Glutamatergic neuron (in vitro differentiated cells): ENCODE results near the gene WDTC1. TPM values are rescaled to one million over a fixed set of nuclear protein-coding genes. Genes with fewer than 3 reads are reported as not detected.

ENCODE experiments used
- DNase-seq: peaks from one replicate; pipeline ENCODE4 v3.0.0; 2022
- H3K27ac Mint-ChIP-seq: one replicate; pipeline ENCODE4 v1.8.0; 2020; ENCODE audit warnings: mild to moderate bottlenecking, mixed read lengths, inconsistent platforms; ENCODE audit not compliant: unreplicated experiment
- H3K27me3 Mint-ChIP-seq: one replicate; pipeline ENCODE4 v1.8.0; 2020; ENCODE audit warnings: mild to moderate bottlenecking, moderate library complexity, mixed read lengths, inconsistent platforms; ENCODE audit not compliant: unreplicated experiment
- H3K36me3 Mint-ChIP-seq: one replicate; pipeline ENCODE4 v1.8.0; 2020; ENCODE audit warnings: mild to moderate bottlenecking, mixed read lengths, inconsistent platforms; ENCODE audit not compliant: unreplicated experiment
- H3K4me1 Mint-ChIP-seq: one replicate; pipeline ENCODE4 v1.8.0; 2020; ENCODE audit warnings: mild to moderate bottlenecking, low read depth, mixed read lengths, inconsistent platforms; ENCODE audit not compliant: unreplicated experiment
- H3K4me3 Mint-ChIP-seq: one replicate; pipeline ENCODE4 v1.8.0; 2020; ENCODE audit warnings: mild to moderate bottlenecking, mixed read lengths, inconsistent platforms; ENCODE audit not compliant: unreplicated experiment
- H3K9me3 Mint-ChIP-seq: one replicate; pipeline ENCODE4 v1.8.0; 2020; ENCODE audit warnings: mild to moderate bottlenecking, moderate library complexity, mixed read lengths, inconsistent platforms; ENCODE audit not compliant: unreplicated experiment
- CTCF ChIP-seq: fragments of 200-600 bp; sonication (generic); IDR thresholded peaks from one replicate; pipeline ENCODE4 v1.5.0; 2021; ENCODE audit not compliant: partially characterized antibody, unreplicated experiment
- total RNA-seq: library from RNA; stranded (reverse); fragmentation: NEBNext Ultra II Directional; extraction: Animal tissue kit (Norgen Biotek cat#: 25700); gene quantifications from one replicate; pipeline ENCODE4 v1.2.1, GENCODE V29; 2021; ENCODE audit not compliant: unreplicated experiment

Gene WDTC1
- total RNA-seq, 1 donor from 2014 or later, result 49.4 TPM

- no peaks in the 10 kb centered on the region for H3K36me3 Mint-ChIP-seq
- H3K9me3 Mint-ChIP-seq, result peaks cover 10% of the 10 kb centered on the region
- H3K27me3 Mint-ChIP-seq, result peaks cover 10% of the 10 kb centered on the region
- H3K27ac Mint-ChIP-seq, result peak within 1 kb of the TSS; percentile 46
- peaks cover 15% of the 10 kb centered on the region for H3K4me1 Mint-ChIP-seq
- peak within 1 kb of the TSS; percentile 34 for H3K4me3 Mint-ChIP-seq
- no peak for TF ChIP-seq CTCF
- DNase-seq, result no peak
Measured at GRCh38 chr1:27341525-27342252, 107.3 kb downstream of the WDTC1 start, which contains the start of gene SYTL1. SYTL1 (plus strand) TSS chr1:27342022; CDS start chr1:27345335, 3,313 bp downstream.

- Mint-ChIP-seq H3K4me3 (peak overlapping the region; percentile 34), H3K27me3 (peaks cover 8% of the 10 kb centered on the region), H3K4me1 (peaks cover 15% of the 10 kb centered on the region), H3K27ac (peak overlapping the region; percentile 46), H3K36me3 (no peaks in the 10 kb centered on the region), H3K9me3 (peaks cover 8% of the 10 kb centered on the region)
- no peak for DNase-seq
- no peak for TF ChIP-seq CTCF
Measured at GRCh38 chr1:27342391-27342777, 108.0 kb downstream of the WDTC1 start.

GRCh38 chr1:27342778-27343638 lies 108.6 kb downstream of the WDTC1 start:
- no peak overlapping the region for H3K4me3 Mint-ChIP-seq
- TF ChIP-seq CTCF, result no peak
- peaks cover 8% of the 10 kb centered on the region for H3K27me3 Mint-ChIP-seq
- no peak for DNase-seq
- H3K4me1 Mint-ChIP-seq, result peaks cover 15% of the 10 kb centered on the region
- no peaks in the 10 kb centered on the region for H3K36me3 Mint-ChIP-seq
- H3K27ac Mint-ChIP-seq, result peak overlapping the region; percentile 46
- peaks cover 8% of the 10 kb centered on the region for H3K9me3 Mint-ChIP-seq

- Mint-ChIP-seq H3K4me3 (no peak overlapping the region), H3K36me3 (no peaks in the 10 kb centered on the region), H3K4me1 (peaks cover 12% of the 10 kb centered on the region), H3K27me3 (peaks cover 6% of the 10 kb centered on the region), H3K27ac (no peak overlapping the region), H3K9me3 (peaks cover 5% of the 10 kb centered on the region)
- TF ChIP-seq CTCF, result no peak
- no peak for DNase-seq
Measured at GRCh38 chr1:27343639-27344025, 109.2 kb downstream of the WDTC1 start.
